22Rv1 (cell line): ENCODE data around the gene TPK1.

Experiments used
- ZFX ChIP-seq: fragments of 450-650 bp; IDR thresholded peaks from 2 replicates; pipeline ENCODE4 v1.6.1; 2017; ENCODE audit warnings: antibody characterized with exemption, borderline replicate concordance
- TF ChIP-seq, protein P1 (sequence below): fragments of 450-650 bp; IDR thresholded peaks from 2 replicates; pipeline ENCODE4 v1.5.1; 2017; ENCODE audit warnings: mild to moderate bottlenecking

DNA sequence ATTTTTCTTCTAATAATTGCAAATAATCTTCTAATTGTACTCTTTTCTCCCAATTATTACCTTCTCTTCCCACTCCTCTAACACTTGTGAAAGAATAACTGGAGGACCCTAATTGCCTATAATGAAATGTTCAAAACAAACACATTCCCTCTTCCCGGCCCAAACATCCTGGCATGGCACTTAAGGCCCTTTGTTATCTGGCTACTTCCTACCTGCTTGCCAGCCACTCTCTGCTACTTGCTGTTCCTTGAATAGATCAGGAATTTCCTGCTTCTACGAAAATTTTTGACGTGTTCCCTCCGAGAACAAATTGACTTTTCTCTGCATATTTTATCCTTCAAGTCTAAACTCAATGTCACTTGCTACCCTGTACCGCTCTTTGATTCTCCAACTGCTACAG, 376.2 kb downstream of the TPK1 start:
- TF ChIP-seq, protein P1, sequence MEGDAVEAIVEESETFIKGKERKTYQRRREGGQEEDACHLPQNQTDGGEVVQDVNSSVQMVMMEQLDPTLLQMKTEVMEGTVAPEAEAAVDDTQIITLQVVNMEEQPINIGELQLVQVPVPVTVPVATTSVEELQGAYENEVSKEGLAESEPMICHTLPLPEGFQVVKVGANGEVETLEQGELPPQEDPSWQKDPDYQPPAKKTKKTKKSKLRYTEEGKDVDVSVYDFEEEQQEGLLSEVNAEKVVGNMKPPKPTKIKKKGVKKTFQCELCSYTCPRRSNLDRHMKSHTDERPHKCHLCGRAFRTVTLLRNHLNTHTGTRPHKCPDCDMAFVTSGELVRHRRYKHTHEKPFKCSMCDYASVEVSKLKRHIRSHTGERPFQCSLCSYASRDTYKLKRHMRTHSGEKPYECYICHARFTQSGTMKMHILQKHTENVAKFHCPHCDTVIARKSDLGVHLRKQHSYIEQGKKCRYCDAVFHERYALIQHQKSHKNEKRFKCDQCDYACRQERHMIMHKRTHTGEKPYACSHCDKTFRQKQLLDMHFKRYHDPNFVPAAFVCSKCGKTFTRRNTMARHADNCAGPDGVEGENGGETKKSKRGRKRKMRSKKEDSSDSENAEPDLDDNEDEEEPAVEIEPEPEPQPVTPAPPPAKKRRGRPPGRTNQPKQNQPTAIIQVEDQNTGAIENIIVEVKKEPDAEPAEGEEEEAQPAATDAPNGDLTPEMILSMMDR, result no peak
- no peak for TF ChIP-seq ZFX
